ENCODE results near the gene SHISA9.

The SHISA9 gene

DNA sequence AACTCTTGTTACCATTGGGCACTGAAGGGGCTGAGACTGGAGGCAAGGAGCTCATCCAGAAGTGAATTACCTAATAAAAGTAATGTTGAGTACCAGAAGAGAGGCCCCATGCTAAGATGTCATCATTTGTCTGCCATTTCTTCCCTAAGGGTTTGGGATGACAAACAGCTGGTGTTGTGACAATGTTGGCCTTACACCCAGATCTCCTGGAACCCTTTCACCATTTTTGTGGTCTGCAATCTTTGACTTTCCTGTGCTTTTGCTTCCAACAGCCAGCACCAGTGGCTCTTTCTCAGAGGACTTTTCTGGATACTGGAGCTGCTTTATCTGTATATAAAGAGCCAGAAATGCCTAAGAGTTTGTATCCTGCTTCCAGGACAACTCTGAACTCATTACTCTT is 84.1 kb downstream of the SHISA9 start:
- H2AFZ ChIP-seq (ENCODE audit: low read depth), result no peak overlapping the region
- TF ChIP-seq, protein P1, sequence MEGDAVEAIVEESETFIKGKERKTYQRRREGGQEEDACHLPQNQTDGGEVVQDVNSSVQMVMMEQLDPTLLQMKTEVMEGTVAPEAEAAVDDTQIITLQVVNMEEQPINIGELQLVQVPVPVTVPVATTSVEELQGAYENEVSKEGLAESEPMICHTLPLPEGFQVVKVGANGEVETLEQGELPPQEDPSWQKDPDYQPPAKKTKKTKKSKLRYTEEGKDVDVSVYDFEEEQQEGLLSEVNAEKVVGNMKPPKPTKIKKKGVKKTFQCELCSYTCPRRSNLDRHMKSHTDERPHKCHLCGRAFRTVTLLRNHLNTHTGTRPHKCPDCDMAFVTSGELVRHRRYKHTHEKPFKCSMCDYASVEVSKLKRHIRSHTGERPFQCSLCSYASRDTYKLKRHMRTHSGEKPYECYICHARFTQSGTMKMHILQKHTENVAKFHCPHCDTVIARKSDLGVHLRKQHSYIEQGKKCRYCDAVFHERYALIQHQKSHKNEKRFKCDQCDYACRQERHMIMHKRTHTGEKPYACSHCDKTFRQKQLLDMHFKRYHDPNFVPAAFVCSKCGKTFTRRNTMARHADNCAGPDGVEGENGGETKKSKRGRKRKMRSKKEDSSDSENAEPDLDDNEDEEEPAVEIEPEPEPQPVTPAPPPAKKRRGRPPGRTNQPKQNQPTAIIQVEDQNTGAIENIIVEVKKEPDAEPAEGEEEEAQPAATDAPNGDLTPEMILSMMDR (conservative IDR thresholded peaks at IDR 0.05; ENCODE audit: low read depth, low read length), result no peak
- H3K27me3 ChIP-seq (ENCODE audit: insufficient read depth, low read depth), result no peaks in the 10 kb centered on the region
- H3K36me3 ChIP-seq (ENCODE audit: insufficient read depth), result no peaks in the 10 kb centered on the region
- no peak overlapping the region for H3K27ac ChIP-seq
- H3K9ac ChIP-seq, result no peak overlapping the region
- no peak overlapping the region for H3K4me2 ChIP-seq
- H3K4me3 ChIP-seq (IDR thresholded peaks at IDR 0.05; ENCODE audit: insufficient read depth, low read depth, low read length), result no peak overlapping the region
- no peaks in the 10 kb centered on the region for H3K79me2 ChIP-seq (ENCODE audit: insufficient read depth, low read depth)
- no peaks in the 10 kb centered on the region for H4K20me1 ChIP-seq (ENCODE audit: insufficient read depth)
- no peaks in the 10 kb centered on the region for H3K4me1 ChIP-seq (ENCODE audit: low read depth, poor library complexity, severe bottlenecking)

DNA sequence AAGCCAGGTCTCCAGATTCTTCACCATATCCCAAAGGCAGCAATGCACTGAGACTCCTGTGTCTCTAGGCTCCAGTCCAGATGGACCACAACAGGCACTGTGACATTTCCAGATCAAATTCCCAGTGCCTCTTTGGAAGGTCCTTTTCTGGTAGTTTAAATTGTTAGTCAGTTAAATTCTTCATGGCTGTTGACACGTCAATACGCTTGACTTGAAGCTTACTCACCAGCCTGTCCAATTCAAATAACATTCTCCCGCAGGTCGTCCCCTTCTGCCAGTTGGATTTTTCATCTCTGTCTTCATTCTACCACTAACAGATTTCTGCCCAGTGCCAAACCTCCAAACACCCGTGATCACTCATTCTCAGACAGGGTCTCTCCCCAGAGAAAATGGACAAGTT is 86.7 kb downstream of the SHISA9 start:
- no peaks in the 10 kb centered on the region for H3K36me3 ChIP-seq (ENCODE audit: insufficient read depth)
- no peaks in the 10 kb centered on the region for H3K27me3 ChIP-seq (ENCODE audit: insufficient read depth, low read depth)
- no peak overlapping the region for H3K27ac ChIP-seq

DNA sequence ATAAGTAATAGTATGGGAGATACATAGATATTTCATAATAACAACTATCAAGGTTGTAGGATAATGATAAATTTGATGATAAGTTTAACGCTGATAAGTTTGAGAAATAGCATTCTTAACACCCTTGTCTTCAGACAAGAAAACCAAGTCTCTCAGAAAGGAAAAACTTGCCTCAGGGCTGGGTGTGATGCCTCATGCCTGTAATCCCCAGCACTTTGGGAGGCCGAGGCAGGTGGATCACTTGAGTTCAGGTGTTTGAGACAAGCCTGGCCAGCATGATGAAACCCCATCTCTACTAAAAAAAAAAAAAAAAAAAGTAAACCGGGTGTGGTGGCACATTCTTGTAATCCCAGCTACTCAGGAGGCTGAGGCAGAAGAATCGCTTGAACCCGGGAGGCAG is 90.7 kb downstream of the SHISA9 start:
- H3K4me2 ChIP-seq, result no peak overlapping the region
- H2AFZ ChIP-seq (ENCODE audit: low read depth), result no peak overlapping the region
- H4K20me1 ChIP-seq (ENCODE audit: insufficient read depth), result no peaks in the 10 kb centered on the region
- H3K4me3 ChIP-seq (IDR thresholded peaks at IDR 0.05; ENCODE audit: insufficient read depth, low read depth, low read length), result no peak overlapping the region
- no peak overlapping the region for H3K9ac ChIP-seq
- H3K27ac ChIP-seq, result no peak overlapping the region
- H3K4me1 ChIP-seq (ENCODE audit: low read depth, poor library complexity, severe bottlenecking), result no peaks in the 10 kb centered on the region
- H3K27me3 ChIP-seq (ENCODE audit: insufficient read depth, low read depth), result no peaks in the 10 kb centered on the region
- H3K36me3 ChIP-seq (ENCODE audit: insufficient read depth), result no peaks in the 10 kb centered on the region
- H3K79me2 ChIP-seq (ENCODE audit: insufficient read depth, low read depth), result no peaks in the 10 kb centered on the region
- TF ChIP-seq, protein P1 (conservative IDR thresholded peaks at IDR 0.05; ENCODE audit: low read depth, low read length), result no peak

More for the DNA sequence above, 86.7 kb downstream of the SHISA9 start:
- TF ChIP-seq, protein P1 (conservative IDR thresholded peaks at IDR 0.05; ENCODE audit: low read depth, low read length), result no peak
- no peak overlapping the region for H2AFZ ChIP-seq (ENCODE audit: low read depth)
- no peak overlapping the region for H3K9ac ChIP-seq
- H3K79me2 ChIP-seq (ENCODE audit: insufficient read depth, low read depth), result no peaks in the 10 kb centered on the region
- H3K4me3 ChIP-seq (IDR thresholded peaks at IDR 0.05; ENCODE audit: insufficient read depth, low read depth, low read length), result no peak overlapping the region
- H4K20me1 ChIP-seq (ENCODE audit: insufficient read depth), result no peaks in the 10 kb centered on the region
- no peaks in the 10 kb centered on the region for H3K4me1 ChIP-seq (ENCODE audit: low read depth, poor library complexity, severe bottlenecking)
- no peak overlapping the region for H3K4me2 ChIP-seq

DNA sequence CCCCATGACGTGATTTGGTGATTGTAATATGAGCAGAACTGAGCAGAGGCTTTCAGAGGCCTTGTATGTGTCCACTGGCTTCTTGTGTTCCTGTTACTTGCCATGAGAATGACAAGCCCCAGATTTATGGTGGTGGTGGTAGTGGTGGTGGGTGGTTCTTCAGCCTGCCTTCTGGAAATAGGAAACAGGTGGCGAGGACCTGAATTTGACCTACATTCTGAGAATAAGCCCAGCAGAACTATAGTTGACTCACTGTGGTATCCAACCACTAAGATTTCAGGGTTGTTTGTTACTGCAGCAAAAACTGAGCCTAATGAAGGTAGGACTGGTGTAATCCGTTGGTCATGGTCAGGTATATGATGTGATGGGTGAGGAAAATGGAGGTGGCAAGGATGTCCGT is 93.0 kb downstream of the SHISA9 start:
- Histone ChIP-seq H3K27ac (no peak overlapping the region), H3K4me1 (ENCODE audit: low read depth, poor library complexity, severe bottlenecking) (no peaks in the 10 kb centered on the region), H3K4me2 (no peak overlapping the region), H3K27me3 (ENCODE audit: insufficient read depth, low read depth) (no peaks in the 10 kb centered on the region), H3K36me3 (ENCODE audit: insufficient read depth) (no peaks in the 10 kb centered on the region), H3K9ac (no peak overlapping the region), H3K4me3 (IDR thresholded peaks at IDR 0.05; ENCODE audit: insufficient read depth, low read depth, low read length) (no peak overlapping the region), H4K20me1 (ENCODE audit: insufficient read depth) (no peaks in the 10 kb centered on the region), H2AFZ (ENCODE audit: low read depth) (no peak overlapping the region), H3K79me2 (ENCODE audit: insufficient read depth, low read depth) (no peaks in the 10 kb centered on the region)
- TF ChIP-seq, protein P1 (conservative IDR thresholded peaks at IDR 0.05; ENCODE audit: low read depth, low read length), result no peak
